Keratinocyte (primary cell): ENCODE results near the gene SAMD4A. TPM values are rescaled to one million over a fixed set of nuclear protein-coding genes. Genes with fewer than 3 reads are reported as not detected.

ENCODE experiments used
- DNase-seq: peaks from one replicate; pipeline ENCODE4 v3.0.0-alpha.2; 2011; ENCODE audit warnings: low read depth, missing footprints, low spot score
- FAIRE-seq: peaks from 2 replicates; lab custom pipeline; 2011; peaks lifted over from hg19 to GRCh38; lab: Jason Lieb, UNC
- H2AFZ ChIP-seq: 2 replicates; pipeline ENCODE4 v1.6.0; 2012; ENCODE audit warnings: low read length, control low read depth, inconsistent platforms; ENCODE audit not compliant: control insufficient read depth
- H3K27ac ChIP-seq: 2 replicates; pipeline ENCODE4 v1.5.1; 2011; ENCODE audit warnings: low read length; ENCODE audit not compliant: control insufficient read depth, insufficient read depth
- H3K27me3 ChIP-seq: 3 replicates; pipeline ENCODE4 v1.6.0; 2011; ENCODE audit warnings: low read length; ENCODE audit not compliant: control insufficient read depth, insufficient read depth; ENCODE audit errors: extremely low read depth
- H3K36me3 ChIP-seq, 2 experiments: 2 replicates in 1 of 2; 3 replicates in 1 of 2; pipeline ENCODE4 v1.5.1; 2011; ENCODE audit warnings: low read length in 2 of 2, mild to moderate bottlenecking in 1 of 2; ENCODE audit not compliant: control insufficient read depth in 2 of 2, insufficient read depth in 2 of 2; ENCODE audit errors: extremely low read depth in 1 of 2
- H3K4me1 ChIP-seq: 3 replicates; pipeline ENCODE4 v1.5.1; 2011; ENCODE audit warnings: low read length; ENCODE audit not compliant: control insufficient read depth, insufficient read depth; ENCODE audit errors: extremely low read depth
- H3K4me2 ChIP-seq: 3 replicates; pipeline ENCODE4 v1.6.0; 2011; ENCODE audit warnings: low read depth, low read length; ENCODE audit not compliant: control insufficient read depth, insufficient read depth; ENCODE audit errors: extremely low read depth
- H3K4me3 ChIP-seq, 3 experiments: fragments of 200-600 bp in 1 of 3; sonication (generic) in 1 of 3; 2 replicates in 2 of 3; 3 replicates in 1 of 3; pipeline ENCODE4 v1.5.1; 2011 to 2016; ENCODE audit warnings: low read length in 3 of 3, mild to moderate bottlenecking in 3 of 3, control low read depth in 2 of 3, inconsistent platforms in 1 of 3, low read depth in 1 of 3, mixed read lengths in 1 of 3, mixed run types in 1 of 3, moderate library complexity in 1 of 3; ENCODE audit not compliant: control insufficient read depth in 2 of 3, insufficient read depth in 2 of 3; ENCODE audit errors: extremely low read depth in 1 of 3
- H3K79me2 ChIP-seq: 2 replicates; pipeline ENCODE4 v1.6.0; 2012; ENCODE audit warnings: low read length; ENCODE audit not compliant: control insufficient read depth, insufficient read depth
- H3K9ac ChIP-seq: 3 replicates; pipeline ENCODE4 v1.6.0; 2011; ENCODE audit warnings: low read length; ENCODE audit not compliant: control insufficient read depth, insufficient read depth; ENCODE audit errors: extremely low read depth
- H3K9me1 ChIP-seq: 3 replicates; pipeline ENCODE4 v1.6.0; 2011; ENCODE audit warnings: low read length; ENCODE audit not compliant: control insufficient read depth, insufficient read depth; ENCODE audit errors: extremely low read depth
- H3K9me3 ChIP-seq: 2 replicates; pipeline ENCODE4 v1.5.1; 2012; ENCODE audit warnings: low read depth, low read length; ENCODE audit not compliant: control insufficient read depth
- H4K20me1 ChIP-seq: 3 replicates; pipeline ENCODE4 v1.6.0; 2011; ENCODE audit warnings: low read length; ENCODE audit not compliant: control insufficient read depth, insufficient read depth; ENCODE audit errors: extremely low read depth
- CTCF ChIP-seq, 3 experiments: IDR thresholded peaks in 1 of 3; conservative IDR thresholded peaks in 1 of 3; optimal IDR thresholded peaks in 1 of 3; 2 replicates in 2 of 3; 3 replicates in 1 of 3; pipeline versions ENCODE3 to v1.5.1; 2011; ENCODE audit warnings: low read length in 3 of 3, mild to moderate bottlenecking in 3 of 3, moderate library complexity in 2 of 3, control low read depth in 1 of 3, inconsistent platforms in 1 of 3; ENCODE audit not compliant: insufficient read depth in 2 of 3; ENCODE audit errors: extremely low read depth in 1 of 3
- EZH2 ChIP-seq: IDR thresholded peaks from one replicate; pipeline ENCODE4 v1.6.1; 2012; ENCODE audit warnings: inconsistent platforms, mild to moderate bottlenecking, low read length, moderate library complexity
- dilution Hi-C: fragments of 300-500 bp; cut with MboI; formaldehyde crosslinking; loops from one replicate; pipeline ENCODE4 v1.7.0; 2020; ENCODE audit warnings: low sequenced_read_pairs; ENCODE audit not compliant: extremely low pct_ligation_motif_present
- polyA plus RNA-seq, 5 experiments: library from polyadenylated mRNA; depleted of rRNA in 3 of 5; stranded (reverse) in 3 of 5; stranded (forward) in 1 of 5; unstranded in 1 of 5; fragments of >200 nt; gene quantifications; 1 replicate in 1 of 5; 2 replicates in 3 of 5; 3 replicates in 1 of 5; pipeline versions ENCODE4 v1.2.1 to v1.2.3, GENCODE V29; 2011 to 2012; ENCODE audit warnings: missing spikeins in 2 of 5, low read depth in 1 of 5, low replicate concordance in 1 of 5

The SAMD4A gene
- polyA plus RNA-seq, 1 donor (not counting 4 experiments of a cell fraction or from before 2014, with no cell fraction given): 16.2 TPM

GRCh38 chr14:54627540-54628363 lies 60.8 kb downstream of the SAMD4A start:
- H3K4me1 ChIP-seq: no peaks in the 10 kb centered on the region

GRCh38 chr14:54629183-54629582 lies 62.3 kb downstream of the SAMD4A start:
- no peak for TF ChIP-seq CTCF (optimal IDR thresholded peaks at IDR 0.05 in 1 of 3, IDR thresholded peaks at IDR 0.05 in 1 of 3, conservative IDR thresholded peaks at IDR 0.05 in 1 of 3; ENCODE audit: extremely low read depth in 1 of 3, insufficient read depth in 2 of 3, low read length in 3 of 3)
- no peak for TF ChIP-seq EZH2
- H3K27ac ChIP-seq: no peak overlapping the region
- no peaks in the 10 kb centered on the region for H3K27me3 ChIP-seq
- no peaks in the 10 kb centered on the region for H3K4me1 ChIP-seq
- no peaks in the 10 kb centered on the region for H3K9me3 ChIP-seq
- H4K20me1 ChIP-seq: peaks cover 3% of the 10 kb centered on the region
- DNase-seq (no peak), FAIRE-seq (no peak)
- peaks cover 3 to 7% of the 10 kb centered on the region in 2 experiments for H3K36me3 ChIP-seq
- H3K79me2 ChIP-seq: peaks cover 71% of the 10 kb centered on the region
- dilution Hi-C loops: no loop called here
- H3K9me1 ChIP-seq: peaks cover 2% of the 10 kb centered on the region
- H3K9ac ChIP-seq: no peak overlapping the region
- no peak overlapping the region for H2AFZ ChIP-seq
- H3K4me3 ChIP-seq: no peak overlapping the region
- no peak overlapping the region for H3K4me2 ChIP-seq

More at GRCh38 chr14:54627540-54628363, 60.8 kb downstream of the SAMD4A start:
- DNase-seq (no peak), FAIRE-seq (no peak)
- Histone ChIP-seq H3K36me3 (peaks cover 5 to 7% of the 10 kb centered on the region in 2 experiments), H3K9me1 (peaks cover 2% of the 10 kb centered on the region), H2AFZ (no peak overlapping the region), H3K4me3 (no peak overlapping the region), H3K9ac (no peak overlapping the region), H3K9me3 (no peaks in the 10 kb centered on the region), H3K27ac (no peak overlapping the region), H3K27me3 (no peaks in the 10 kb centered on the region), H3K79me2 (peaks cover 67% of the 10 kb centered on the region), H3K4me2 (no peak overlapping the region), H4K20me1 (peaks cover 3% of the 10 kb centered on the region)
- dilution Hi-C loops: no loop called here
- TF ChIP-seq CTCF (optimal IDR thresholded peaks at IDR 0.05 in 1 of 3, IDR thresholded peaks at IDR 0.05 in 1 of 3, conservative IDR thresholded peaks at IDR 0.05 in 1 of 3; ENCODE audit: extremely low read depth in 1 of 3, insufficient read depth in 2 of 3, low read length in 3 of 3): no peak
- TF ChIP-seq EZH2: no peak
